ENCODE results near the gene STPG3. TPM values are rescaled to one million over a fixed set of nuclear protein-coding genes. Genes with fewer than 3 reads are reported as not detected.

The STPG3 gene
- total and polyA plus RNA-seq, 2 of the 8 experiments (the other 6 are each of a cell fraction or from before 2014, with no cell fraction given) = not detected

DNA sequence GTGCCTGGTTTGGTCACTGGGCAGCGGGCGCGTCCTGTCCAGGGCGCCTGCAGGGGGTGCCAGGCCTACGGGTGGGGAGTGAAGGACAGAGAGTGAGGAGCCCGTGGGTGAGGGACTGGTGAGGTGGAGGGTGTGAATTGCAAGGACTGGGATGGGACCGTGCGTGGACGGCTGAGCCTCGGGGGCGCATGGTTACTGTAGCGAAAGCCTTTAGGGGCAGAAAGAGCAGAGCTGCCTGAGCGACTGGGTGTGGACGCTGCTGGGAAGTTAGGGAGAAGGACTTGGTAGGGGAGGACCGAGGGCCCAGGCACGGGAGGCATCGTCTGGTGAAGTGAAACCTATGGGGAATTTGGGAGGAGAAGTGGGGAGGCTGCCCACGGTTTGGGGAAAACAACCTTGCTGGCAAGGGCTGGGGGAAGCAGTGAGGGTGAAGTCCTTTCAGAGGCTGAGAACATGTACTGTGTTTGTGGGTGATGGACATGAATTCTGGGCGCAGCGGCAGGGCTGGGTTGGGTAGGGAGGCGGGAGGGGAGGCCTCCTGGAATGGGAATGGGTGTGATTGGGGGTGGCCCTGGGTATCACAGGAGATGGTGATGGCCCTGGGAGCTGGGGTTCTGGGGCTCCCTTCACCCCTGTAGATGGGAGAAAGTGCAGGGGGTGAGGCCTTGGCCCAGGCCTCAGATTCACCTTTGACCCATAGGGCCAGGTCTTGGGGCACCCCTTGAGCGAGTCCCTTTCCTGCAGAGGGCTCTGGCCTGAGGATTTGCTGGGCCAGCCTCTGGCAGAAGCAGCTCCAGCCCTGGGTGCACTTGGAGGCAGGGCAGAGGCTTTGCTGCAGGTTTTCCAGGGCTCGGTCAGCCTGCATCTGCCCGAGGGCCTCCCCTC is 24.7 kb downstream of the STPG3 start:
- peaks cover 4 to 15% of the 10 kb centered on the region in 2 experiments for H4K20me1 ChIP-seq (replicated peaks in 1 of 2; ENCODE audit: control insufficient read depth in 1 of 2, insufficient read depth in 2 of 2, low read length in 2 of 2)
- ChIA-PET POLR2A (ENCODE audit: partially characterized antibody) (interaction anchor here (1.4 to 47.8 kb wide), 6 partner anchors 11 to 178 kb away, joined by 3 to 1462 read pairs (median 8); partner anchors contain the start of genes CYSRT1, NDOR1, NELFB and RNF208), CTCF (ENCODE audit: partially characterized antibody) (interaction anchor here (0.7 to 2.7 kb wide), 8 partner anchors 11 to 374 kb away, joined by 3 to 10 read pairs (median 4); partner anchors contain the start of genes NELFB and NRARP)
- H2BK12ac ChIP-seq (ENCODE audit: low read depth, low read length) = 0 out of 2 replicates have a peak overlapping the region, but pooled peaks have one; percentile 39
- peaks cover 0 to 28% (median 17%) of the 10 kb centered on the region in 4 experiments; a peak in 6 of 7 replicates for H3K4me1 ChIP-seq (replicated peaks in 1 of 4; ENCODE audit: control insufficient read depth in 3 of 4, insufficient read depth in 4 of 4, low read length in 3 of 4)
- peaks cover 0 to 22% (median 4%) of the 10 kb centered on the region in 4 experiments; a peak in 4 of 8 replicates for H3K36me3 ChIP-seq (ENCODE audit: control insufficient read depth in 2 of 4, insufficient read depth in 4 of 4, low read length in 3 of 4)
- H2BK120ac ChIP-seq (replicated peaks; ENCODE audit: low read depth, low read length) = no peak overlapping the region
- no peak overlapping the region; the same call in 1 of the 2 replicates for H2BK15ac ChIP-seq (ENCODE audit: low read length)
- peak overlapping the region; percentile 60; the same call in 1 of the 2 replicates for H3K18ac ChIP-seq (ENCODE audit: extremely low read depth, low read length)
- H2AFZ ChIP-seq (ENCODE audit: low read length) = no peak overlapping the region
- peak overlapping the region; percentile 52 for H4K91ac ChIP-seq (replicated peaks; ENCODE audit: insufficient read length, low read length)
- peak overlapping the region; percentile 58 to 80; a peak in 2 of 4 replicates for H3K4me2 ChIP-seq (ENCODE audit: insufficient read depth in 1 of 2, low read depth in 2 of 2, low read length in 2 of 2)
- peaks cover 0 to 27% (median 14%) of the 10 kb centered on the region in 4 experiments; a peak in 5 of 7 replicates for H3K27me3 ChIP-seq (replicated peaks in 1 of 4; ENCODE audit: control insufficient read depth in 3 of 4, extremely low read depth in 1 of 4, insufficient read depth in 3 of 4, low read length in 3 of 4)
- peak in 1 of 2 experiments; percentile 59 for DNase-seq (ENCODE audit: low read depth in 1 of 2, low spot score in 2 of 2)
- H3K23me2 ChIP-seq (ENCODE audit: low read depth, low read length) = peaks cover 6% of the 10 kb centered on the region; the same call in 1 of the 2 replicates
- FAIRE-seq = no peak
- H3K27ac ChIP-seq (ENCODE audit: low read depth, low read length) = no peak overlapping the region
- no peaks in the 10 kb centered on the region; a peak in 1 of 4 replicates for H3K9me3 ChIP-seq (ENCODE audit: insufficient read depth in 2 of 2, low read depth in 1 of 2, low read length in 1 of 2)
- no peaks in the 10 kb centered on the region for H3K79me1 ChIP-seq (ENCODE audit: low read depth, low read length)
- H4K5ac ChIP-seq (ENCODE audit: insufficient read length, low read depth, low read length) = no peak overlapping the region
- H3K79me2 ChIP-seq (ENCODE audit: control insufficient read depth in 1 of 2, insufficient read depth in 2 of 2, low read length in 2 of 2) = no peaks in the 10 kb centered on the region
- no peak overlapping the region for H3K23ac ChIP-seq (ENCODE audit: insufficient read length)
- H3K4ac ChIP-seq (replicated peaks; ENCODE audit: insufficient read length, low read depth, low read length) = no peak overlapping the region
- H3K9ac ChIP-seq (replicated peaks in 1 of 4; ENCODE audit: extremely low read depth in 1 of 4, low read depth in 3 of 4, low read length in 3 of 4) = no peak overlapping the region
- H2BK20ac ChIP-seq (ENCODE audit: low read length) = peak overlapping the region; percentile 48; the same call in 1 of the 2 replicates
- 88% methylated on average over 24 of the region's 24 CpGs; no CpG with 5 or more reads in 1 of the 2 experiments for WGBS, 2 experiments (ENCODE audit: extremely low coverage in 1 of 2, insufficient coverage in 1 of 2, insufficient read length in 1 of 2, insufficient replicate concordance in 2 of 2, low coverage in 1 of 2, low lambda C conversion rate in 2 of 2, missing lambda C conversion rate in 1 of 2)
- peak overlapping the region; percentile 25 for H3K56ac ChIP-seq (replicated peaks; ENCODE audit: insufficient read length, low read depth, low read length)
- H4K8ac ChIP-seq (ENCODE audit: extremely low read depth, insufficient read depth, low read length) = peak overlapping the region; percentile 94; the same call in 1 of the 2 replicates
- H2AK5ac ChIP-seq (ENCODE audit: low read depth, low read length) = 0 out of 2 replicates have a peak overlapping the region, but pooled peaks have one; percentile 44
- no peak overlapping the region for H3K14ac ChIP-seq (ENCODE audit: insufficient read length)
- H3K4me3 ChIP-seq (ENCODE audit: extremely low read depth in 1 of 4, insufficient read depth in 2 of 4, low read depth in 3 of 4, low read length in 4 of 4) = no peak overlapping the region
- TF ChIP-seq POLR2AphosphoS5 (IDR thresholded peaks at IDR 0.05; ENCODE audit: low read depth, low read length) (0 out of 2 replicates have a peak, but pooled peaks have one; percentile 13), JUND (IDR thresholded peaks at IDR 0.05; ENCODE audit: low read length) (no peak), SUZ12 (IDR thresholded peaks at IDR 0.05; ENCODE audit: low read length) (no peak), TCF12 (IDR thresholded peaks at IDR 0.05; ENCODE audit: low read depth, low read length) (no peak)
- peak overlapping the region; percentile 91; the same call in 1 of the 2 replicates for H2BK5ac ChIP-seq (ENCODE audit: low read depth, low read length)

Data from H1 (cell line).